Stomach (tissue), 4 donors: ENCODE measurements around the gene KRTAP4-8.
"Not testable (repeated sequence)": the region's sequence is repeated elsewhere in the genome, so short reads cannot be mapped to it uniquely, and the experiment has no call there.

Experiments
- CTCF ChIP-seq, 7 experiments: fragments of 450-650 bp in 4 of 7; fragments of 200-600 bp in 3 of 7; sonication (generic) in 3 of 7; IDR thresholded peaks; one replicate each; pipeline ENCODE4 v1.5.1; 2016 to 2019; ENCODE audit warnings: antibody characterized with exemption in 7 of 7, control low read depth in 2 of 7, mild to moderate bottlenecking in 1 of 7
- POLR2A ChIP-seq, 4 donors: fragments of 450-650 bp; IDR thresholded peaks; one replicate each; pipeline ENCODE4 v1.6.1; 2016; ENCODE audit warnings: antibody characterized with exemption in 4 of 4, control low read depth in 2 of 4, mild to moderate bottlenecking in 1 of 4, moderate library complexity in 1 of 4
- POLR2AphosphoS5 ChIP-seq, 3 donors: sonication (generic); formaldehyde crosslinking; IDR thresholded peaks; one replicate each; pipeline ENCODE4 v1.6.1; 2016; ENCODE audit warnings: antibody characterized with exemption in 3 of 3

GRCh38 chr17:41123991-41124371 is 26.0 kb upstream of the KRTAP4-8 start, which contains the start of gene KRTAP4-12:
- not testable (repeated sequence) for TF ChIP-seq CTCF, POLR2A, POLR2AphosphoS5 (IDR thresholded peaks at IDR 0.05)
